Measurements from ENCODE around the gene SLC41A3.
"Not testable (repeated sequence)": the region's sequence is repeated elsewhere in the genome, so short reads cannot be mapped to it uniquely, and the experiment has no call there.

DNA sequence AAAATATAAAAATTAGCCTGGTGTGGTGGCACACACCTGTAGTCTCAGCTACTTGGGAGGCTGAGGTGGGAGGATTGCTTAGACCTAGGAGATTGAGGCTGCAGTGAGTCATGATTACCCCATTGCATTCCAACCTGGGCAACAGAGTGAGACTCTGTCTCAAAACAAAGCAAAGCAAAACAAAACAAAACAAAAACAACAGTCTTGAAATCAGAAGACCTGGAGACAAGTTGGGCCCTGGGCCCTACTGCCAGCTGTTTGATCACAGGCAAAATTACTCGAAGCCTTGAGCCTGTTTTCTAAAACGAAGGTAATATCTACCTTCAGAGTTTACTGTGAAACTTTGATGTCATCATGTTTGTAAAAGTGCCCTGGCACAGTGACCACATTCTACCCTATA, 115.8 kb downstream of the SLC41A3 start:
- TF ChIP-seq CTCF (conservative IDR thresholded peaks at IDR 0.05 in 1 of 2, IDR thresholded peaks at IDR 0.05 in 1 of 2; ENCODE audit: extremely low read depth in 1 of 2, insufficient read depth in 1 of 2, low read depth in 1 of 2, low read length in 2 of 2); EZH2 (IDR thresholded peaks at IDR 0.05; ENCODE audit: borderline replicate concordance, low read length): not testable (repeated sequence)

Measured in mammary epithelial cell (primary cell).